SU-DHL-6 (cell line): Measurements from ENCODE around the gene PODNL1.

ENCODE experiments used
- H2AFZ ChIP-seq: fragments of 200-600 bp; sonication (generic); 2 replicates; pipeline ENCODE4 v1.6.1; 2014; ENCODE audit warnings: low read depth, mild to moderate bottlenecking, moderate library complexity, mixed read lengths, antibody characterized with exemption, low read length; ENCODE audit not compliant: severe bottlenecking
- H3F3A ChIP-seq: fragments of 200-600 bp; shearing (Covaris generic); 2 replicates; pipeline ENCODE4 v1.6.0; 2016; ENCODE audit warnings: antibody characterized with exemption, mild to moderate bottlenecking; ENCODE audit not compliant: insufficient read depth
- H3K27ac ChIP-seq: fragments of 200-600 bp; sonication (generic); 2 replicates; pipeline ENCODE4 v1.5.1; 2016; ENCODE audit warnings: low read depth, mild to moderate bottlenecking, low read length, moderate library complexity, mixed read lengths
- H3K27me3 ChIP-seq: fragments of 200-600 bp; sonication (generic), shearing (Covaris generic); 2 replicates; pipeline ENCODE4 v1.6.0; 2014; ENCODE audit warnings: mild to moderate bottlenecking, low read length
- H3K36me3 ChIP-seq: fragments of 200-600 bp; sonication (generic); 2 replicates; pipeline ENCODE4 v1.6.1; 2014; ENCODE audit warnings: mild to moderate bottlenecking, low read length, mixed read lengths
- H3K4me2 ChIP-seq: fragments of 300-600, 200-600 bp; shearing (Covaris generic), sonication (generic); 2 replicates; pipeline ENCODE4 v1.6.0; 2014; ENCODE audit warnings: low read length, low read depth, mild to moderate bottlenecking; ENCODE audit not compliant: poor library complexity, severe bottlenecking
- H3K4me3 ChIP-seq: fragments of 200-600 bp; sonication (generic); 2 replicates; pipeline ENCODE4 v1.5.1; 2014; ENCODE audit warnings: antibody characterized with exemption, low read length, mild to moderate bottlenecking, mixed read lengths; ENCODE audit not compliant: insufficient read depth, poor library complexity, severe bottlenecking
- H3K79me2 ChIP-seq: fragments of 200-600 bp; sonication (generic); 2 replicates; pipeline ENCODE4 v1.6.1; 2014; ENCODE audit warnings: mild to moderate bottlenecking, low read length, moderate library complexity; ENCODE audit not compliant: insufficient read depth
- H3K9ac ChIP-seq: fragments of 200-600 bp; sonication (generic); 2 replicates; pipeline ENCODE4 v1.7.0; 2014; ENCODE audit warnings: mild to moderate bottlenecking, low read length
- H3K9me2 ChIP-seq: fragments of 200-600 bp; sonication (generic); replicated peaks from 2 replicates; pipeline ENCODE4 v1.6.1; 2014; ENCODE audit warnings: low read length; ENCODE audit not compliant: insufficient read depth
- H3K9me3 ChIP-seq: fragments of 200-600 bp; sonication (generic); 2 replicates; pipeline ENCODE4 v1.6.1; 2014; ENCODE audit warnings: low read length, mixed read lengths; ENCODE audit not compliant: insufficient read depth
- H4K20me1 ChIP-seq: fragments of 200-600 bp; sonication (generic); 2 replicates; pipeline ENCODE4 v1.6.1; 2014; ENCODE audit warnings: low read depth, mild to moderate bottlenecking, antibody characterized with exemption, low read length, moderate library complexity, mixed read lengths
- EZH2phosphoT487 ChIP-seq: fragments of 200-600 bp; sonication (generic), shearing (Covaris generic); conservative IDR thresholded peaks from 2 replicates; pipeline ENCODE4 v1.6.1; 2018; ENCODE audit warnings: mild to moderate bottlenecking, antibody characterized with exemption, low read length, moderate library complexity, mixed read lengths
- TF ChIP-seq, protein P1 (sequence below): fragments of 200-600 bp; sonication (generic); IDR thresholded peaks from one replicate; pipeline ENCODE4 v1.5.1; 2017; ENCODE audit warnings: antibody characterized with exemption, mild to moderate bottlenecking, low read length, moderate library complexity; ENCODE audit not compliant: insufficient read depth, poor library complexity, severe bottlenecking

The PODNL1 gene

DNA sequence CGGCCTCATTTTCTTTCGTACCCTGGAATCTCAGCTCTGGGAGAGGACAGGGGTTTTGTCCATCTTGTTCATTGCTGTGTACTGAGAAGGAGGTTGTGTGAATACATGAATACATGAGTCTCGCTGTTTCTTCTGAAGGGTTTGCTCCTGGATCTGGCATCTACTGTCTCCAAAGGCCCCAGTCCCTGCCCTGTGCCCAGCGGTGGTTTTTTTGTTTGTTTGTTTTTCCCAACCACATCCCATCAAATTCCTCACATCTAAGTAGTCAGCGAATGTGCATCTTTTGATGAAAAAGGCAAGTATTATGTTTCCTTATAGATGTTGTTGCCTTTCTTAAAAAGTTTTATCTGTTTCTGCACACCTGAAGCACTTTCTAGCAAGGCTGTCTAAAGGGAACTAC is 26.6 kb upstream of the PODNL1 start:
- H3K27ac ChIP-seq = no peak overlapping the region
- no peak overlapping the region for H3K4me2 ChIP-seq
- H3F3A ChIP-seq = peaks cover 4% of the 10 kb centered on the region; the same call in 1 of the 2 replicates
- no peaks in the 10 kb centered on the region for H3K79me2 ChIP-seq
- no peak overlapping the region for H2AFZ ChIP-seq
- H3K36me3 ChIP-seq = 0 out of 2 replicates have a peak, but pooled peaks cover 2% of the 10 kb centered on the region
- no peaks in the 10 kb centered on the region for H4K20me1 ChIP-seq
- no peak overlapping the region for H3K4me3 ChIP-seq
- H3K9me2 ChIP-seq = no peaks in the 10 kb centered on the region
- no peaks in the 10 kb centered on the region for H3K27me3 ChIP-seq
- TF ChIP-seq, protein P1, sequence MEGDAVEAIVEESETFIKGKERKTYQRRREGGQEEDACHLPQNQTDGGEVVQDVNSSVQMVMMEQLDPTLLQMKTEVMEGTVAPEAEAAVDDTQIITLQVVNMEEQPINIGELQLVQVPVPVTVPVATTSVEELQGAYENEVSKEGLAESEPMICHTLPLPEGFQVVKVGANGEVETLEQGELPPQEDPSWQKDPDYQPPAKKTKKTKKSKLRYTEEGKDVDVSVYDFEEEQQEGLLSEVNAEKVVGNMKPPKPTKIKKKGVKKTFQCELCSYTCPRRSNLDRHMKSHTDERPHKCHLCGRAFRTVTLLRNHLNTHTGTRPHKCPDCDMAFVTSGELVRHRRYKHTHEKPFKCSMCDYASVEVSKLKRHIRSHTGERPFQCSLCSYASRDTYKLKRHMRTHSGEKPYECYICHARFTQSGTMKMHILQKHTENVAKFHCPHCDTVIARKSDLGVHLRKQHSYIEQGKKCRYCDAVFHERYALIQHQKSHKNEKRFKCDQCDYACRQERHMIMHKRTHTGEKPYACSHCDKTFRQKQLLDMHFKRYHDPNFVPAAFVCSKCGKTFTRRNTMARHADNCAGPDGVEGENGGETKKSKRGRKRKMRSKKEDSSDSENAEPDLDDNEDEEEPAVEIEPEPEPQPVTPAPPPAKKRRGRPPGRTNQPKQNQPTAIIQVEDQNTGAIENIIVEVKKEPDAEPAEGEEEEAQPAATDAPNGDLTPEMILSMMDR = no peak
- no peak for TF ChIP-seq EZH2phosphoT487
- H3K9me3 ChIP-seq = no peaks in the 10 kb centered on the region
- no peak overlapping the region for H3K9ac ChIP-seq

DNA sequence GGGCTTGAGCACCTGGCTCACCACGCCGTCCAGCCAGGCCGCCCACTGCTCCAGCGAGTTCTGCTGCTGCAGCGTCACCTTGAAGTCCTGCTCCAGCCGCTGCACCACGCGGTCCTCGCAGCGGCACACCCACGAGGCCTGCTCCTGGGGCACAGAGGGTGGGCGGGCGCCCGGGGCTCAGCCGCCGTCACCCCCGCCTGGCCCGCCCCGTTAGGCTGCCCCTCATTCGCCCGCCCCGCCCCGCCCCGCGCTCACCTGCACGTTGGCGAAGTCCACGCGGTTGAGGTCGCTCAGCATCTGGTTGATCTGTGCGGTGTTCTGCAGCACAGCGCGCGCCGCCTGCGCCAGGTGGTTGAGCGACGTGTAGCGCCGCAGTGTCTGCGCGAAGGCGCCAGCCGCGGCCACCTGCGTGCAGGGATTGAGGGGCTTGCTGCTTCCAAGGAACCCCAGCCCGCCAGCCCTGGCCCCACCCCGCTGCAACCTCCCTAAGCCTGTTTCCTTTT is 25.4 kb upstream of the PODNL1 start:
- no peaks in the 10 kb centered on the region for H3K9me2 ChIP-seq
- no peak overlapping the region for H3K4me3 ChIP-seq
- H3F3A ChIP-seq = peaks cover 4% of the 10 kb centered on the region; the same call in 1 of the 2 replicates
- H3K4me2 ChIP-seq = no peak overlapping the region
- no peaks in the 10 kb centered on the region for H3K79me2 ChIP-seq
- no peaks in the 10 kb centered on the region for H3K27me3 ChIP-seq
- no peaks in the 10 kb centered on the region for H4K20me1 ChIP-seq
- no peak overlapping the region for H2AFZ ChIP-seq
- H3K27ac ChIP-seq = no peak overlapping the region
- 0 out of 2 replicates have a peak, but pooled peaks cover 2% of the 10 kb centered on the region for H3K36me3 ChIP-seq
- H3K9ac ChIP-seq = no peak overlapping the region
- no peak for TF ChIP-seq EZH2phosphoT487
- TF ChIP-seq, protein P1 = no peak
- no peaks in the 10 kb centered on the region for H3K9me3 ChIP-seq

DNA sequence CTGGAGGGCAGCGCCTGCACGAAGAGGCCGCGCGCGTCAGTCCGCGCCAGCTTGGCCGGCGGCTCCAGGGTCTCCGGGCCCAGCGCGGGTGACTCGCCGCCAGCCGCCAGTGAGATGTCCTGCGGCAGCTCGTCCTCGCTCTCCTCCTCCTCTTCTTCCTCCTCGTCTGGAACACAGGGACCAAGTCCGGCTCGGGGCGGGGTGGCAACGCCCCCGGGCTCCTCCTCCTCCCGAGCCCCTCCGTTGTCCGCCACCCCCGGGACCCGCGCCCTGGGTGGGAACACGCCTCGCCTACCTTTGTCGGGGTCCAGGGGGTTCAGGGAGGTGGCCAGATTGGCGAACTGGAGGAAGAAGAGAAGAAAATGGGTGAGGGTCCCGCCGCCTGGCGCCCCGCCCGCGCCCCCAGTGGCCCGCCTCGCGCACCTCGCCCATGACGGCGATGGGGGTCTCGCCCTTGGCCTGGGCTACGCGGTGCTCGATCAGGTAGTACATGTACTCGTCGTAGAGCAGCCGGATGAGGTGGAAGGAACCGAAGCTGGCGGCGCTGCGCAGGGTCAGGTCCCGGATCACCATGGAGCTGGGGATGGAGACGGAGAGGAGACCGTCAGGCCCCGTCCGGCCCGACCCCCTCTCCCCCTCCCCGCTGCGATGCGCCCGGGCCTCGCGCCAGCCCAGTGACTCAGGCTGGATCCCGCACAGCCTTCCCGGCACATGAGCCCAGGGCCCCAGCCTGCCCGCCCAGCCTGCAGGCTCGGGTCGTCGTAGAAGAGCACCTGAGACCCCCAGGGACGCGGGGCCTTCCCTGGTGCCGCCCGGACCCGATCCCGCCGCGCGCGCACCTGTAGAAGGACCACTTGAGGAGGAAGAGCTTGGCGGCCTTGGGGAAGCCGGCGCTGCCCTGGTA is 24.7 kb upstream of the PODNL1 start:
- TF ChIP-seq, protein P1 = no peak
- TF ChIP-seq EZH2phosphoT487 = no peak
- no peak overlapping the region for H3K9ac ChIP-seq

More for the DNA sequence above, 24.7 kb upstream of the PODNL1 start:
- no peak overlapping the region for H3K4me2 ChIP-seq
- no peak overlapping the region for H3K27ac ChIP-seq
- no peaks in the 10 kb centered on the region for H3K9me3 ChIP-seq
- H3F3A ChIP-seq = peaks cover 4% of the 10 kb centered on the region; the same call in 1 of the 2 replicates
- no peaks in the 10 kb centered on the region for H3K79me2 ChIP-seq
- H3K27me3 ChIP-seq = no peaks in the 10 kb centered on the region
- H3K36me3 ChIP-seq = 0 out of 2 replicates have a peak, but pooled peaks cover 2% of the 10 kb centered on the region
- no peaks in the 10 kb centered on the region for H4K20me1 ChIP-seq
- no peak overlapping the region for H3K4me3 ChIP-seq
- H3K9me2 ChIP-seq = no peaks in the 10 kb centered on the region
- H2AFZ ChIP-seq = no peak overlapping the region
